GM21423 (cell line): ENCODE data around the gene HECW1.
"Not testable (repeated sequence)": the region's sequence is repeated elsewhere in the genome, so short reads cannot be mapped to it uniquely, and the experiment has no call there.

Experiments
- ATAC-seq: cut with Tn5 transposase; IDR thresholded peaks from one replicate; pipeline ENCODE4 v1.9.1; 2021; ENCODE audit warnings: mild to moderate bottlenecking, moderate library complexity; ENCODE audit not compliant: unreplicated experiment

HECW1 gene

GRCh38 chr7:43460733-43461348, 348.4 kb downstream of the HECW1 start:
- no peak for ATAC-seq

- ATAC-seq, result no peak
Measured at GRCh38 chr7:43461349-43462024, 349.0 kb downstream of the HECW1 start.

- no peak for ATAC-seq
Measured at GRCh38 chr7:43462836-43463235, 350.4 kb downstream of the HECW1 start.

- ATAC-seq, result no peak
Measured at GRCh38 chr7:43463401-43463980, 351.0 kb downstream of the HECW1 start.

GRCh38 chr7:43465581-43466554, 353.4 kb downstream of the HECW1 start:
- no peak for ATAC-seq

GRCh38 chr7:43467406-43467805, 355.0 kb downstream of the HECW1 start:
- no peak for ATAC-seq

- ATAC-seq, result no peak
Measured at GRCh38 chr7:43467846-43468245, 355.4 kb downstream of the HECW1 start.

GRCh38 chr7:43469051-43469450, 356.6 kb downstream of the HECW1 start:
- no peak for ATAC-seq

GRCh38 chr7:43470110-43470509, 357.7 kb downstream of the HECW1 start:
- no peak for ATAC-seq

GRCh38 chr7:43475983-43476382, 363.5 kb downstream of the HECW1 start:
- no peak for ATAC-seq

- ATAC-seq, result no peak
Measured at GRCh38 chr7:43476896-43477295, 364.4 kb downstream of the HECW1 start.

- ATAC-seq, result no peak
Measured at GRCh38 chr7:43479042-43479441, 366.6 kb downstream of the HECW1 start.

GRCh38 chr7:43479543-43479942, 367.1 kb downstream of the HECW1 start:
- no peak for ATAC-seq

GRCh38 chr7:43480581-43480980, 368.1 kb downstream of the HECW1 start:
- ATAC-seq, result no peak

GRCh38 chr7:43481902-43482678, 369.6 kb downstream of the HECW1 start:
- ATAC-seq, result no peak

- ATAC-seq, result no peak
Measured at GRCh38 chr7:43482679-43483252, 370.3 kb downstream of the HECW1 start.

GRCh38 chr7:43484678-43485395, 372.4 kb downstream of the HECW1 start:
- no peak for ATAC-seq

GRCh38 chr7:43485580-43485979, 373.1 kb downstream of the HECW1 start:
- ATAC-seq, result no peak

GRCh38 chr7:43486008-43486407, 373.6 kb downstream of the HECW1 start:
- not testable (repeated sequence) for ATAC-seq
